A204.1 (cell line): ENCODE measurements around the gene YJEFN3.

ENCODE experiments used
- FAIRE-seq: peaks from 2 replicates; lab custom pipeline; 2012; peaks lifted over from hg19 to GRCh38; lab: Jason Lieb, UNC

YJEFN3 gene

DNA sequence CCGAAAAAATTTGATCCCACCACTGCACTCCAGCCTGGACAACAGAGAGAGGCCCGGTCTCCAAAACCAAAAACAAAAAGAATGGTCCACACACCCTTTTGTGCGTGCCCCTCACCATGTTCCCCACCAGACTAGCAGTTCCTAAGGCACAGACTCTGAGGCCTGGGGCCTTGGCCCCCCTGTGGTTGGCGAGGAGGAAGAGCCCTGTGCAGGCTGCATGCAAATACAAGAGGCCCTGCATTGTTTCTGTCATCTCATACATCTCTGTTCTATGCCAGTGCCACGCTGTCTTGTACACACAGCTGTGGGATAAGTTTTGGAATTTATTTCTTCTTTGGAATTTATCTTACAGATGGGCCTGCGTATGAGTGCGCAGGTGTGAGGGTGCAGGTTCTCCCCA, 4.7 kb upstream of the YJEFN3 start:
- no peak for FAIRE-seq

DNA sequence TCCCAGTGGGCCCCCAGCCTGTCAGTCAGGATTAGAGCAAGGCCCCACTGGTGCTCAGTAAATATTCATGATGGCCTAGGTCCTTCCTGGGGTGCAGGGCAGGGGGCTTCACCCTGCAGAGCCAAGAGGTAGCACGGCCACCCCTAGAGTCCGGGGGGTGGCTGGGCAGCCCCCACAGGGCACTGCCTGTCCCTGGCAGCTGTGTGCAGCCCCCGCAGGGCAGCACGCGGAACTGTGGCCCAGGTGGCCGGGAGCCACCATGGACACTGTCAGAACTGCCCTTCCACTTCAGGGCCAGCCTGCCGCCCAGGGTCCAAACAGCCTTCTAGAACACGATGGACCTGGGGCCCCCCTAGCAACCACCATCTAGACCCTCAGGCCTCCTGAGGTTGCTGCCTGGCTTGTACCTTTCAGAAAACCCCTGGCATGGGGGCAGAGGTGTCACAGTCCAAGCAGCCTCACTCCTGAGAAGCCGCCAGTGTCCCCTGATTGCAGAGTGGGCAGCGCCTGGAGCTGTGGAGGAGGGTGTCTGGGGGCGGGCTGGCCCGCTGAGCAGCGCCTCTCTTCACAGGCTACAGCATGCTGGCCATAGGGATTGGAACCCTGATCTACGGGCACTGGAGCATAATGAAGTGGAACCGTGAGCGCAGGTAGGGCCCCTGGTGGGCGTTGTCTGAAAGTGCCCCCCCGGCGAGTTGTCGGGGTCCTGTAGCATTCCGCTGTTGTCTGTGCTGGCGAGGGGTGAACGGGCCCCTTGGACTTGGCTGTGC, 2.9 kb upstream of the YJEFN3 start:
- no peak for FAIRE-seq

DNA sequence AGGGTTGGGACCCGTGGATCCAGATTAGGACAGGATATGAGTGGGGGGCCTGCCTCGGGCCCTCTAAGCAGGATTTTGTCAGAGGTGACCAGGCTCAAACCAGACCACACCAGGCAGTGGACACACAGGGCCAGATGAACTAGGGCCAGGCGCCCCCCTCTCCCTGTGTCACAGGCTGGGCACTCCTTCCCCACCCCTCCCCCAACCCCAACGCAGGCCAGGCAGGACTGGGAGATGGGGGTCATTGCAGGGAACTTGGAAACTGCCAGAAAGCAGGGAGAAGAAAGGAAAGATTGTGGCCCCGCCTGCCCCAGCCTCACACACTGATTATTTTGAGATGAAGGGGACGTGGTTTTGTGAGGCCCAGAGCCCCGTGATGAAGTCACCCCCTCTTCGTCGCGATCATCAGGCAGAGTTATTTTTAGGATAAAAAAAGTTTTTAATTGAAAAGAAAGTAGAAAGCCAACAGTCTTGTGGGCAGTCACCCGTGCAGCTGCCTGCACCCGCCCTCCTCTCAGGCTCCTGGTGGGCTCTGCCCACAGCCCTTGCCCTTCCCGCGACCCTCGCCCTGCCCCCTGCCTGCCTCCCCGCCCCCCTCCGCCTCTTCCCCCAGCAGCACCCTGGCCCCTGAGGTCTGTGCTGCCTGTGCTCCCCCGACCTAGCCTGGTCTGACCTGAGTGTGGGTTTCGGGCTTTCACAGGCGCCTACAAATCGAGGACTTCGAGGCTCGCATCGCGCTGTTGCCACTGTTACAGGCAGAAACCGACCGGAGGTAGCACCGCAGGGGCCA, 1.9 kb upstream of the YJEFN3 start:
- FAIRE-seq, result no peak

DNA sequence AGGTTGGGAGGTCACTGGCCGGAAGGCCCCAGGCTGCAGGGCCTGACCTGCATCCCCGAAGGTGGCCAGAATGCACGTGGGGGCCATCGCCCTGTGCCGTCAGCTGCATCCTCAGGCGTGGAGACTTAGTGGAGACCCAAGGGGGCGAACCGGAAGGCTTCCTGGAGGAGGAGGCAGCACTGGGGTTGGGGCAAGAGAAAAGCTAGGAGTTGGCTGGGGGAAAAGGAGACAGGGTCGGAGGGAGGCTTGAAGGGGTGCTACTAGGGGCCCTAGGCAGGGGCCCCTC, 1.4 kb upstream of the YJEFN3 start:
- FAIRE-seq, result no peak

DNA sequence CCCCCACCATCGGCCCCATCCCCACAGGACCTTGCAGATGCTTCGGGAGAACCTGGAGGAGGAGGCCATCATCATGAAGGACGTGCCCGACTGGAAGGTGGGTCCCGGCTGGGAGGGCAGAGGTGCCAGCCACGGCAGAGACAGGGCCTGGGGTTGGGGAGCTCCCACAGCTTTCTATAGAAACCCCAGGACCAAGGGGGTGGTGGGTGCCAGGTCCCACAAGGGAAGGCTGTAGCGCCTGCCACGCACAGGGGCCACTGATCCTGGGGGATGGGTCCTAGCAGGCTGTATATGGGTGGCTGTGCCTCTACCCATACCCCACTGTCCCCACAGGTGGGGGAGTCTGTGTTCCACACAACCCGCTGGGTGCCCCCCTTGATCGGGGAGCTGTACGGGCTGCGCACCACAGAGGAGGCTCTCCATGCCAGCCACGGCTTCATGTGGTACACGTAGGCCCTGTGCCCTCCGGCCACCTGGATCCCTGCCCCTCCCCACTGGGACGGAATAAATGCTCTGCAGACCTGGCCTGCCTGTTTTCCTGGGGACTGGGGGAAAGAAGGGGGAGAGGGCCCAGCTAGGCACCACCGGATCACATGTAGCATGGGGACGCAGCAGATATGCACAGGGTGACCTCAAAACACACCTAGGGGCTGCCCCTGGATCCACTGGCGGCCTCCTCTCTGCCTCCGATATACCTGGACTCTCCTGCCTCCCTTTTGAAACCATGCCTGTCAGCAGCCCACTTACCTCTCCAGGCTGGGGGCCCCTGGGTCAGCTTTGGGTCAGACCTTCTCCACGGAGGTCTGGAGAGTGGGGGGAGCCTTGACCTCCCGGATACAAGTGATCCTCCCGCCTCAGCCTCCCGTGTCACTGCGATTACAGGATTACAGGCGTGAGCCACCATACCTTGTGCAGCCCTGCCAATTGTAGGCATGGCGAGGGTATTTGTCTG, 761 bp upstream of the YJEFN3 start:
- no peak for FAIRE-seq

DNA sequence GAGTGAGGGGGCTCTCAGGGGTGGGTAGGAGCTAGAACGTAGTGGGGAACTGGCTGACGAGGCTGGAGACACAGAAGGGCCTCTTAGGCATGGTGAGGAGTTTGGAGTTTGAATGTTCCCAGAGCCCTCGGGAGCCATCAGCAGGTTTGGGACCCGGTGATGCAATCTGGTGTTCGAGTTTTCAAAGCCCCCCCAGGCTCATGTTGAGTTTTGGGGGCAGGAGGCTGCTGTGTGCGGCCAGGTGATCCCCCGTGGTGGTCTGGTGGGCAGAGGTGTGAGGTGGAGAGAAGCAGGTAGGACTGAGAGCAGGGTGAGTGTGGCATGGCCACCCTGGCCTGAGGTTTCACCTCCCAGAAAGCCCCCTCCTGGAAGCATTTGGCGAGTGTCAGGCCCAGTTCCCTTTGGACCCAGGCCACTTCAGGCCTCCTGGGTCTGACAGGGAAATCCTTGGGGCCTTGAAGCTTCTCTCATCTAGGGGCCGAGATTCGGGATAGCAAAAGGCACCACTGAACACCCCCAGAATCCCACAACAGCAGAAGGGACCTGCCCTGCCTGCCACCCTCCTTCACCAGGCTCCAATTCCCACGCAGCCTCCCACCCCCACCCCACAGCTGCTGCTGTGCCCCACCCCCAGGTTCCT, 1.2 kb downstream of the YJEFN3 start:
- FAIRE-seq, result no peak

DNA sequence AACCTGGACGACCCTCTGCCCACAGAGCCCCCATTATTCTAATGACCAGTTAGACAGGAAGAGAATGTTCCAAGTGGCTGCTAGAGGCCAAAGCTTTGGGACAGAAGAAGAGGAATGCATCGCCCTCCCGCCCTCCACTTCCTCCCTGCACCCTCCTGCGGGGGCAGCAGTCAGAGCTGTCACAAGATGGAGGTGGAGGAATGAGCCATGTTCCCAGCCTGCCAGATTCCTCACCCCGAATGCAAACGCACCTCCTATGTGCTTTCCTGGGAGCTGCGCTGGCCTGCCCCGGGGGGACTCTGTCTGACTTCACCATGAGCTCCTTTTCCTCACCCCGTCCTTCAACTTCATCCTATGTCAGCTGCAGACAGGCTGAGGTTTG, 1.7 kb downstream of the YJEFN3 start:
- FAIRE-seq, result no peak

DNA sequence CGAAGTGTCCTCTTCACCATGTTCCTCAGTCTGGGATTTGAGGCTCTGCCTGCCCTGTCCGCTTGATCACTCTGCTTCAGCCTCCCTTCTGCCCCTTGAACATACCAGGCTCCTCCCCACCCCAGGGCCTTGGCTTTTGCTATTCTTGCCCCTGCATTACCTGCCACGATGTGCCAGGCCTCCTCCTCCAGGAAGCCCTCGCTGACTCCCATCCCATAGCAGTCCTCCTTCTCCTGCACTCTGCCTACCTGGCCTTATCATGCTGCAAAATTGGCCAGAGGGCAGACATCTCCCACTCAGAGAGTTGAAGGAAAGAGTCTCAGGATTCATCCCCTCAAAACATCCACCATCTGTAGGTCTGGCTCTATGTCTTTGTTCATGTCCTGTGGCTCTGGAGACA, 2.2 kb downstream of the YJEFN3 start:
- FAIRE-seq, result no peak

DNA sequence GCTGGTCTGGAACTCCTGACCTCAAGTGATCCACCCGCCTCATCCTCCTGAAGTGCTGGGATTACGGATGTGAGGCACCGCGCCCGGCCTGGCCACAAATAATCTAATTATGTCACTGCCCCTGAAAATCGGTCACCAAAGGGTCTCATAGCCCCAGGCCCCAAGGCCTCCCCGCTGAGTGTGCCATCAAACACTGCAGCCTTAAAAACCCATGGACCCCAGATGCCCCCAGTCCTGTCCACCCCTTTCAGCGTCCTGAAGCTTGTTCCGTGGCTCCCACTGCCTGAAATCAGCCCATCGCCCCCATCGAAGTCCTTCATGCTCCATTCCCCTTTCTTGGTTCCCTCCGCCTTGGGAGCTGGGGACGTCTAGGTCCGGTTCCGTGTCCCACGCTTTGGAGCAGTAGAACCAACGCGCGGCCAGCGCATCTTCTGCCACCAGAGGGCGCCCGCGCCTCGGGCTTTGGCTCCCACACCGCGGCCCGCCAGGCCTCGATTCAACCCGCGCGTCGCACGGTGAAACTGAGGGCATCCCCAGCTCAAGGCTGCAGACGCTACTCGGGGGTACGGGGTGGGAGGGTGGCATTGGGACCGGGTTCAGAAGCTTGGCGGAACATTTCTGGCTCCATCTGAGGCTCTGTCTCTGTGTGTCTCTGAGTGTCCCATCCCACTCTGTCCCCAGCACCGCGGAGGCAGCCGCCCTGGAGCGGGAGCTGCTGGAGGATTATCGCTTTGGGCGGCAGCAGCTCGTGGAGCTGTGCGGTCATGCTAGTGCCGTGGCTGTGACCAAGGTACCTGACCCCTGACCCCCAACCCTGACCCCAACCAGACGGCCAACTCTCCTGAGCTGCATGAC, 3.5 kb downstream of the YJEFN3 start:
- no peak for FAIRE-seq

DNA sequence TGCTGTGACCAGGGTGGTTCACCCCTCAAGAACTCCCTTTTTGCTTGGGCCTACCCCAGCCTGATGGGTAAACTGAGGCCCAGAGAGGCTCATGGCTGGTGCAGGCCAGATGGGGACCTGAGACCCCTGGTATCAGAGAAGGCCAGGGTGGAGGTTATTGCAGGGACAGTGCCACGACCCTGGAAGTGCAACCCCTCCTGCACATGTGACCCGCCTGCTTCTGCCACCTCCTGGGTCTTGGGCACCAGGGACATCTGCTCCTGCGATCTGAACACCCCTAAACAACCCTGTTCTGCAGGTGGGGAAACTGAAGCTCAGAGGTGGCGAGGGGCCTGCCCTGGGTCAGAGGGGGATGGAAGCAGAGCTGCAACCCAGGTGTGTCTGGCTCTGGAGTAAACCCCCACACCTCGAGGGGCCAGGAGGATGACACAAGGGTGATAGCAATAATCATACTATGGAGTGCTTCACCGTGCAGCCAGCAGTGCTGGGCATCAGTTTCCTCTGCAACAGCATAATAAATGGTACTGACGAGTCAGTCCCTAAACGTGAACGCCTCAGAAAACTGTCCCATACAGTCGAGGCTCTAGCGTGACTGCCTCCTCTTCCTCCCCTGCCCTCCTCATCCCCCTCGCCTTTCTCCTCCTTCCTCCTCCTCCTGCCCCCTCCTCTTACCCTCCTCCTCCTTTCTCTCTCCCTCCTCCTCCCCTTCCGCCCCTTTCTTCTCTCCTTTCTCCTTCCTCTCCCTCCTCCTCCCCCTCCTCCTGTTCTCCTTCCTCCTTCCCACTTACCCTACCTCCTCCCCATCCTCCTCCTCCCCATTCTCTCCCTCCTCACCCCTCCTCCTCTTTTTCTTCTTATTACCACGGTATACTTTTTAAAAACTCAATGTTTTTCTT, 4.3 kb downstream of the YJEFN3 start:
- FAIRE-seq, result no peak

DNA sequence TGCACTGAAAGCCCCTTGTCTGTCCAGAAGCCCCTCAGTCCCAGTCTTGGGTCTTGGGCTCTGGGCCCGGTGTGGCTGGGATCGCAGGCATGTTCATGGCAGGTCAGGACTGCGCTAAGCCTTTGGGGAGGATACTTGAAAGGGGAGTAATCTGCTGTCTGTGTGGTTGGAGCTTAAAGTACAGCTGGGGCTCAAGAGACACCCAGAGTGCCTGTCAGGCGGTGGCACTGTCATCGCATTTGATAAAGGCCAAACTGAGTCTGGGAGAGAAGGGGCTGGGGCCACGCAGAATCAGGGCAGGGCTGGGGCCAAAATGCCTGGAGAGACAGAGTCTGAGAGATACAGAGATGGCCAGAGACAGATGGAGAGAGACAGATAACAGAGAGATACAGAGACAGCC, 5.1 kb downstream of the YJEFN3 start:
- FAIRE-seq, result no peak

DNA sequence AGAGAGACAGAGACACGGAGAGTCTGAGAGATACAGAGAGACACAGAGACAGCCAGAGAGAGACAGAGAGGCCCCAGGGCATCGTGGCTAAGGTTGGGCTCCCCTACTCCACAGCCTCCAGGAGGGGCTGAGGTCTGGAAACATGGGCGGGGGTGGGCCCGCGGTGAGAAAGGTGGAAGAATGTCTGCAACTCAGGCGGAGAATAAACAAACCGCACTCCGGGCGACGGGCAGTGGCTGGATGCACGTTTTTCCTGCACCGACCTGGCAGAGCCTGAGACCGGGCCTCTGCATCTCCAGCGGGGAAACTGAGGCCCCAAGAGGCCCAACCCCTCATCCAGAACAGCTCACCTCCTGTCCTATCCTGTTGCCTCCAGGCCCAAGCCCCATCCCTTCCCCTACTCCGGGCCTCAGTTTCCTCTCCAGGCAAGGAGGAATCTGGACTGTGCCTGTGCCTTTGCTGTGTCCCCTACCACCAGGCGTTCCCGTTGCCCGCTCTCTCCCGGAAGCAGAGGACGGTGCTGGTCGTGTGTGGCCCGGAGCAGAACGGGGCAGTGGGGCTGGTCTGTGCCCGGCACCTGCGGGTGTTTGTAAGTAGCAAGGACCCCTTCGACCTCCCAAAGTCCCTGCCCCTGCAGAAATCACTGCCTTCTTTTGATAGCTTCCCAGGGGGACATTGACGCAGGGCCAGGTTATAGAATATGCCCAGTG, 6.0 kb downstream of the YJEFN3 start:
- FAIRE-seq, result no peak

DNA sequence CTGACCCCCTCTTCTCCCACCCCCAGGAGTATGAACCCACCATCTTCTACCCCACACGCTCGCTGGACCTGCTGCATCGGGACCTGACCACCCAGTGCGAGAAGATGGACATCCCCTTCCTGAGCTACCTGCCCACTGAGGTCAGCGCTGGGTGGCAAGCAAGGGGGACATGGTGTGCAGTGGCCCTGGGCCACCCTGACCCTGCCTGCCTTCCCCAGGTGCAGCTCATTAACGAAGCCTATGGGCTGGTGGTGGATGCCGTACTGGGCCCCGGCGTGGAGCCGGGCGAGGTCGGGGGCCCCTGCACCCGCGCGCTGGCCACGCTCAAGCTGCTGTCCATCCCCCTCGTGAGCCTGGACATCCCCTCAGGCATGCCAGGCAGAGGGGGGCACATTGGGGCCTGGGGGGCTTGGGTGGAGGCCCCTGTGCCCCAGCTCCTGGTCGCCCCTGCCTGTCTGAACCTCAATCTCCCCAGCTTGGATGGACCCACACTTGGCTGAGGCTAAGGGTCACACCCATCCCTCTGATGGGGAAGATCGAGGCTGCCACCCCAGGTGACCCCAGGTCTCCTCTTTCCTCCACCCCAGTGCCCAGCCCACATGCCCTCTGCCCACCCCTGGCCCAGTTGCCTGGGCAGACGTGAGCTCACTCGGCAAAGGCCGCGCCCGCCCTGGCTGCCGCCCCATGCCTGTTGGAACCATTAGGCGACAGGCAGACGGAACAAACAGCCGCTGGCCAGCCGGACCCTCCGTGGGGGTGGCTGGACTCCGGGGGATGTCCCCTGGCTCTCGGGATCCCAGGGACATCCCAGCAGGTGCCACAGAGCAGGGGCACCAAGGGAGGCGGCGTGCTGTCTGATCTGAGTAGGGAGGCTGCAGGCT, 6.8 kb downstream of the YJEFN3 start:
- no peak for FAIRE-seq

DNA sequence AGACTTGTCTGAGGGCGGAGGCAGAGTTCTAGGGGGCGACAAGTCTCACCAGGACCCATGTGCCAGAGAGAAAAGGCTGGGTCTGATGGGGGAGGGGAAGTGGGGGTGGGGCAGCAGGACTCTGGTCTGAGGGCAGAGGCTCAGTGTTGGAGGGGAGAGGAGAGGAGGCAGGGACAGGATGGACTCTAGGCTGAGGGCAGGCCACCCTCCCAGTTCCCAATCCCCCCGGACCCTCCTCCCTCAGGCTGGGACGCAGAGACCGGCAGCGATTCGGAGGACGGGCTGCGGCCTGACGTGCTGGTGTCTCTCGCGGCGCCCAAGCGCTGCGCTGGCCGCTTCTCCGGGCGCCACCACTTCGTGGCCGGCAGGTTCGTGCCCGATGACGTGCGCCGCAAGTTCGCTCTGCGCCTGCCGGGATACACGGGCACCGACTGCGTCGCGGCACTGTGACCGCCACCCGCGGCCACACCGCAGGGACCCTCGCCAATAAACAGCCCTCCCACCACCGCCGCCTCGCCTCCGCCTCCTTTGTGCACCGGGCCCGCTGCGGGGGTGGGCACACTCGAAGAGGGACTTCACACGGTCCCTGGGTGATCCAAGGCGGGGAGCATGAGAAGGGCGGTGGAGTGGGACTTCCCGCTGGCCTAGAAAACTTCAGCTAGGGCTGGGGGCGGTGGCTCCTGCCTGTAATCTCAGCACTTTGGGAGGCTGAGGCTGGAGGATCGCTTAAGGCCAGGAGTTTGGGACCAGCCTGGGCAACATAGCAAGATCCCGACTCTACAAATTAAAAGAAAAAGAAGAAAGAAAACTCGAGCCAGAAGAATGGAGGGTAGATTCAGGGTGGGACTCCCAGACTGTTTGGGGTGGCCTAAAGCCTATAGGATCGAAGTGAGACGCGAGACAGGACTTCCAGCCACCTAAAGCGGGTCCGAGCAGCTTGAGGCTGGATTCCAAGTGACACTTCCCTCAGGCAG, 8.7 kb downstream of the YJEFN3 start:
- no peak for FAIRE-seq

DNA sequence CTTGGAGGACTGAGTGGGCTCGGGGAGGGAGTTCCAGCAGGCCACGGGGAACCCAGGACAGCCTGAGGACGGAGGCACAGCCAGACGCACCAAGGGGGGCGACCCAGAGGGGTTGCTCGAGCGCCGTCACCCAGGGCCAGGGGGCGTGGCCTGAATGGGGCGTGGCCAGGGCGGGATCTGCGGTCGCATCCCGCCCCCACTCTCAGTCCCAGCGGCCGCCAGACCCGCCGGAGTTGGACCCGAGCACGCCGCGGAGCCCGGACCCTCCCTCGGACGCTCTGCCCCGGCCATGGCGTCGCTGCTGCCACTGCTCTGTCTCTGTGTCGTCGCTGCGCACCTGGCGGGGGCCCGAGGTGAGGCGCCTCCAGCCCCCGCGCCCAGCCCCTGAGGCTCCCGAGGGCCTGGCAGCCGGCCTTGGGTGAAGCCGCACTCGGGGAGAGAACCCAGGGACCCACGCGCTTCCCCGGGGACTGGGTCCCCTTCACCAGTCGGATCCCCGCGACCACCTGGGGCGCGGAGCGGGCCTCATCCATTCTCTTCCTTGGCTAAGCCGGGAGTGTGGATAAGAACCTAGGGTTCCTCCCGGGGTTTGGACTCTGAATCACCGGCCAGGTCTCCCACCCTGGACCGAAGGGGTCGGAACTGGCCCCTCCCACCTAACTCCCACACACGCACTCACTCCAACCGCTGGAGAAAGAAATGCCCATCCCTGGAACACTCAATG, 9.5 kb downstream of the YJEFN3 start, which contains the start of gene CILP2:
Gene CILP2 (plus strand): TSS at position 205 of the 724 bp plus-strand sequence. CDS start 85 bp downstream, at position 290.
- no peak for FAIRE-seq

DNA sequence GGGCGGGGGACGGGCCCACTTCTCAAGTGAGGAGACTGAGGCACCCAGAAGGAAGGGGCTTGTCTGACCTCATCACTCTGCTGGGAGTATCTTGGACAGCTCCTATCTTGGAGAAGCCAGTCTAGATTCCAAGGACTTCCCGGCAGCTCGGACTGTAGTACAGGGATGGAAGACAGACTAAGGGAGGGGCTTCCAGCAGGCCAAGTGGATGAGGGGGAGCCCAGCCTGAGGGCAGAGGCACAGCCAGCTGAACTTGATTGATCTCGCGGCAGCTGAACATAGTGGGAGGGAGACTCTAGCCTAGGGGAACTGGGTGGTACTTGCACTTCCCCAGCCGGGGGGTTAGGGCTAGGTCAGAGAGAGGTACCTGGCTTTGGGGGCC, 10.1 kb downstream of the YJEFN3 start:
- FAIRE-seq, result no peak

DNA sequence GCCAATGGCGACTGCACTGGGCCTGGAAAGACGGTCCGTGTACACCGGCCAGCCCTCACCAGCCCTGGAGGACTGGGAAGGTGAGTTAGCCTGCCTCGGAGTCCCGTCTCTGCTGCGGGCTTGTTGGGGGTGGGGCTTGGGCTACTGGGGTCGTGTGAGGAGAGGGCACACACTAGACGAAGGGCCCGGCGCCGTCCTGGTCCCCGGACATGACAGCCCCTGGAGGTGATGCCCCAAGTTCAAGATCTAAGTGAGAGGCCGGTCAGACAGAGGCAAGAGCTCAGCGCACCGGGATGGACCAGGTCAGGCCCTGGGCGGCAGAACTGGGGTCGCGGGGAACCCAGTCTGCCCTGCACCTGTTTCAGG, 11.0 kb downstream of the YJEFN3 start:
- FAIRE-seq, result no peak
